Measurements from ENCODE around the gene LGSN. TPM values are rescaled to one million over a fixed set of nuclear protein-coding genes. Genes with fewer than 3 reads are reported as not detected.

Gene LGSN
- total and polyA plus RNA-seq, 4 donors, result 0.03 to 0.33 (median 0.22) TPM

DNA sequence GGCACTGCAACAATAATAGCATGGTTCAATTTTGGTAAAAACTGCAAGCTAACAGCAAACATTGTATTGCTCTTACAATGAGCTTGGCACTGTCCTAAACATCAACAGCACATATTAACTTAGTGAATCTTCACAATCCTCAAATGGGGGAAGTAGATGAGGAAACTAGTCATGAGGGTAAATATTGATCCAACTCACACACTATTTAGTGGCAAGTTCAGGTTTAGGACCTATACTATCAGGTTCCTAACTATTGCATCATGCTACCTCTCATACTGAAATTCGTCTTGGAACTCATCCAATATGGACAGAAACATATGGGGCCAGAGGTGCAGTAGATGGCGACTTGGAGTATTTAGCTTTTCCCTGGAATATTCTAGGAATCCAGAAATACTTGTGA lies 74.4 kb downstream of the LGSN start:
- TF ChIP-seq EGR1 (IDR thresholded peaks at IDR 0.05; ENCODE audit: low read depth in 2 of 2), result peak in 1 of 2 donors; percentile 63
- peak; percentile 81 for TF ChIP-seq ATF3 (IDR thresholded peaks at IDR 0.05)
- peak; percentile 66 for TF ChIP-seq SP1 (IDR thresholded peaks at IDR 0.05)
- TF ChIP-seq CTCF (IDR thresholded peaks at IDR 0.05; ENCODE audit: low read depth, low read length, missing input control), result no peak
- no peak for TF ChIP-seq FOXA1 (IDR thresholded peaks at IDR 0.05)
- no peak for TF ChIP-seq HNF4G (IDR thresholded peaks at IDR 0.05)
- peak; percentile 41 to 74 for TF ChIP-seq JUND (IDR thresholded peaks at IDR 0.05)
- peak; percentile 61 for TF ChIP-seq MAX (IDR thresholded peaks at IDR 0.05)
- TF ChIP-seq NR2F2 (IDR thresholded peaks at IDR 0.05), result no peak
- peak; percentile 79 for TF ChIP-seq FOXA2 (IDR thresholded peaks at IDR 0.05)
- TF ChIP-seq REST (IDR thresholded peaks at IDR 0.05), result peak; percentile 12
- TF ChIP-seq, protein P1, sequence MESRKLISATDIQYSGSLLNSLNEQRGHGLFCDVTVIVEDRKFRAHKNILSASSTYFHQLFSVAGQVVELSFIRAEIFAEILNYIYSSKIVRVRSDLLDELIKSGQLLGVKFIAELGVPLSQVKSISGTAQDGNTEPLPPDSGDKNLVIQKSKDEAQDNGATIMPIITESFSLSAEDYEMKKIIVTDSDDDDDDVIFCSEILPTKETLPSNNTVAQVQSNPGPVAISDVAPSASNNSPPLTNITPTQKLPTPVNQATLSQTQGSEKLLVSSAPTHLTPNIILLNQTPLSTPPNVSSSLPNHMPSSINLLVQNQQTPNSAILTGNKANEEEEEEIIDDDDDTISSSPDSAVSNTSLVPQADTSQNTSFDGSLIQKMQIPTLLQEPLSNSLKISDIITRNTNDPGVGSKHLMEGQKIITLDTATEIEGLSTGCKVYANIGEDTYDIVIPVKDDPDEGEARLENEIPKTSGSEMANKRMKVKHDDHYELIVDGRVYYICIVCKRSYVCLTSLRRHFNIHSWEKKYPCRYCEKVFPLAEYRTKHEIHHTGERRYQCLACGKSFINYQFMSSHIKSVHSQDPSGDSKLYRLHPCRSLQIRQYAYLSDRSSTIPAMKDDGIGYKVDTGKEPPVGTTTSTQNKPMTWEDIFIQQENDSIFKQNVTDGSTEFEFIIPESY (IDR thresholded peaks at IDR 0.05), result peak; percentile 62
- no peak for TF ChIP-seq TAF1 (conservative IDR thresholded peaks at IDR 0.05)
- peak in 1 of 2 donors; percentile 45 for TF ChIP-seq GABPA (IDR thresholded peaks at IDR 0.05 in 1 of 2, conservative IDR thresholded peaks at IDR 0.05 in 1 of 2)
- TF ChIP-seq YY1 (IDR thresholded peaks at IDR 0.05), result no peak
- TF ChIP-seq HNF4A (conservative IDR thresholded peaks at IDR 0.05), result peak; percentile 40 to 73
- TF ChIP-seq RAD21 (IDR thresholded peaks at IDR 0.05), result peak; percentile 12 to 31
- TF ChIP-seq RXRA (IDR thresholded peaks at IDR 0.05), result peak; percentile 71 to 82
- H3K27ac ChIP-seq (ENCODE audit: low read depth in 1 of 2, low read length in 2 of 2), result no peak overlapping the region
- H3K4me1 ChIP-seq (ENCODE audit: control insufficient read depth in 4 of 4, insufficient read depth in 4 of 4, low read length in 3 of 4), result peaks cover 2 to 14% (median 5%) of the 10 kb centered on the region in 4 donors
- WGBS, result 32% methylated on average over 2 of the region's 2 CpGs
- no peak overlapping the region for H3K9ac ChIP-seq (ENCODE audit: low read depth in 1 of 2, low read length in 2 of 2)
- no peaks in the 10 kb centered on the region for H3K36me3 ChIP-seq (ENCODE audit: control insufficient read depth in 4 of 4, insufficient read depth in 3 of 4, low read depth in 1 of 4, low read length in 3 of 4)
- H3K4me3 ChIP-seq (ENCODE audit: low read depth in 1 of 3, low read length in 3 of 3), result no peak overlapping the region
- no peaks in the 10 kb centered on the region for H3K9me3 ChIP-seq (ENCODE audit: control insufficient read depth in 4 of 4, low read length in 3 of 4)
- no peaks in the 10 kb centered on the region for H3K27me3 ChIP-seq (ENCODE audit: control insufficient read depth in 4 of 4, insufficient read depth in 4 of 4, low read length in 3 of 4)
- DNase-seq (ENCODE audit: low spot score), result no peak
